Omental fat pad (tissue), 4 donors: ENCODE measurements around the gene ADAMTSL3. TPM values are rescaled to one million over a fixed set of nuclear protein-coding genes. Genes with fewer than 3 reads are reported as not detected.

Experiments used
- ATAC-seq: fragments of 150-250 bp; one replicate; pipeline ENCODE4 v1.9.1; 2016; ENCODE audit warnings: mild to moderate bottlenecking, moderate library complexity; ENCODE audit not compliant: low FRiP score
- DNase-seq: peaks from one replicate; pipeline ENCODE4 v3.0.0-alpha.2; 2019; ENCODE audit warnings: low spot score
- CTCF ChIP-seq, 3 donors: fragments of 450-650 bp; IDR thresholded peaks; one replicate each; pipeline ENCODE4 v1.5.1; 2016 to 2017; ENCODE audit warnings: antibody characterized with exemption in 3 of 3, mild to moderate bottlenecking in 3 of 3, moderate library complexity in 2 of 3
- total RNA-seq, 4 donors: library from RNA; depleted of rRNA; stranded (reverse); fragments of >200 nt; gene quantifications; one replicate each; pipeline ENCODE4 v1.1.0, GENCODE V29; 2016

ADAMTSL3 gene
- total RNA-seq, 4 donors from 2014 or later = 4.9 to 28.1 (median 8.4) TPM

- TF ChIP-seq CTCF (IDR thresholded peaks at IDR 0.05) = no peak
- DNase-seq (no peak), ATAC-seq (no peak)
Measured at GRCh38 chr15:83930392-83931212, 276.7 kb downstream of the ADAMTSL3 start.

GRCh38 chr15:83935774-83936173, 281.9 kb downstream of the ADAMTSL3 start:
- no peak for ATAC-seq
- DNase-seq = no peak
- no peak for TF ChIP-seq CTCF (IDR thresholded peaks at IDR 0.05)

GRCh38 chr15:83940136-83940535, 286.2 kb downstream of the ADAMTSL3 start:
- DNase-seq (no peak), ATAC-seq (no peak)
- no peak for TF ChIP-seq CTCF (IDR thresholded peaks at IDR 0.05)

- ATAC-seq (no peak), DNase-seq (no peak)
- no peak for TF ChIP-seq CTCF (IDR thresholded peaks at IDR 0.05)
Measured at GRCh38 chr15:83943043-83943442, 289.1 kb downstream of the ADAMTSL3 start.

GRCh38 chr15:83943849-83944404, 290.0 kb downstream of the ADAMTSL3 start:
- no peak for ATAC-seq
- no peak for DNase-seq
- TF ChIP-seq CTCF (IDR thresholded peaks at IDR 0.05) = no peak

GRCh38 chr15:83947156-83947555, 293.2 kb downstream of the ADAMTSL3 start:
- TF ChIP-seq CTCF (IDR thresholded peaks at IDR 0.05) = no peak
- no peak for DNase-seq
- ATAC-seq = no peak

GRCh38 chr15:83954506-83954905, 300.6 kb downstream of the ADAMTSL3 start:
- ATAC-seq (no peak), DNase-seq (no peak)

More at GRCh38 chr15:83954506-83954905, 300.6 kb downstream of the ADAMTSL3 start:
- no peak for TF ChIP-seq CTCF (IDR thresholded peaks at IDR 0.05)
